ENCODE data around the gene TGFA. TPM values are rescaled to one million over a fixed set of nuclear protein-coding genes. Genes with fewer than 3 reads are reported as not detected.

TGFA gene
- total RNA-seq, 1 donor from 2014 or later = 9.1 TPM

- Histone ChIP-seq H3K36me3 (no peaks in the 10 kb centered on the region), H3K27me3 (no peaks in the 10 kb centered on the region), H3K4me1 (peaks cover 24% of the 10 kb centered on the region), H3K4me3 (no peak overlapping the region), H3K27ac (no peak overlapping the region), H3K9me3 (no peaks in the 10 kb centered on the region)
- intact Hi-C loops (cut with DNase I) = no loop called here
- no peak for TF ChIP-seq CTCF (IDR thresholded peaks at IDR 0.05)
- no peak for ATAC-seq
- DNase-seq = no peak
Measured at GRCh38 chr2:70528276-70528675, 25.4 kb downstream of the TGFA start.

DNA sequence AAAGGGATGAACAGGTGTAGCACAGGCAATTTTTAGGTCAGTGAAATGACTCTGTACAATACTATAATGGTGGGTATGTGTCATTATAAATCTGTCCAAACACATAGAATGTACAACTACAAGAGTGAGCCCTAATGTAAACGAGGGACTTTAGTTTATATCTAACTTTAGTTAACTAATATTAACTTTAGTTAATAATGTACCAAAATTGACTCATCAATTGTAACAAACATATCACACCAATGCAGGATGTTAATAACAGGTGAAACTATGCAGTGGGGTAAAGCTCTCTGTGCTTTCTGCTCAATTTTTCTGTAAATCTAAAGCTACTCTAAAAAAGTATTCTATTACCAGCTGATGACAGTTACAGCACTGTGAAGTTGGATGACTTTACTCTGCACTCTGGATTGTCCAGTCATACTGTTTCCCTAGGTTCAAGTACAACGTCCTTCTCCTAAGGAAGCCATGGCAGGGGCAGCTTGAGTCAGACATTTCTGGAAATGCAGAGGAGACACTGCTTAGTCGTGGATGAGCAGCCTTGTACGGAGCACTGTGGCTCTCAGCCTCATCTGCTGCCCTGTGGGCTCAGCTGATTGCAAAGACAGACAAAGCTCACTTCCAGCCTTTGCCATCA, 26.1 kb downstream of the TGFA start:
- peaks cover 25% of the 10 kb centered on the region for H3K4me1 ChIP-seq
- no peaks in the 10 kb centered on the region for H3K27me3 ChIP-seq
- intact Hi-C loops (cut with DNase I) = no loop called here
- no peaks in the 10 kb centered on the region for H3K36me3 ChIP-seq
- H3K4me3 ChIP-seq = no peak overlapping the region
- TF ChIP-seq CTCF (IDR thresholded peaks at IDR 0.05) = no peak
- no peak overlapping the region for H3K27ac ChIP-seq
- no peaks in the 10 kb centered on the region for H3K9me3 ChIP-seq
- ATAC-seq = no peak
- DNase-seq = no peak

- no peak for ATAC-seq
- TF ChIP-seq CTCF (IDR thresholded peaks at IDR 0.05) = no peak
- peaks cover 25% of the 10 kb centered on the region for H3K4me1 ChIP-seq
- intact Hi-C loops (cut with DNase I) = no loop called here
- no peak overlapping the region for H3K4me3 ChIP-seq
- H3K9me3 ChIP-seq = no peaks in the 10 kb centered on the region
- no peaks in the 10 kb centered on the region for H3K36me3 ChIP-seq
- no peaks in the 10 kb centered on the region for H3K27me3 ChIP-seq
- no peak overlapping the region for H3K27ac ChIP-seq
- no peak for DNase-seq
Measured at GRCh38 chr2:70526126-70526525, 27.5 kb downstream of the TGFA start.

GRCh38 chr2:70525032-70525431, 28.6 kb downstream of the TGFA start:
- H3K9me3 ChIP-seq = no peaks in the 10 kb centered on the region
- DNase-seq (no peak), ATAC-seq (no peak)
- intact Hi-C loops (cut with DNase I) = no loop called here
- peak overlapping the region; percentile 58 for H3K27ac ChIP-seq
- no peak for TF ChIP-seq CTCF (IDR thresholded peaks at IDR 0.05)
- H3K36me3 ChIP-seq = no peaks in the 10 kb centered on the region
- peaks cover 25% of the 10 kb centered on the region for H3K4me1 ChIP-seq
- no peaks in the 10 kb centered on the region for H3K27me3 ChIP-seq
- no peak overlapping the region for H3K4me3 ChIP-seq

- intact Hi-C loops (cut with DNase I) = no loop called here
- Histone ChIP-seq H3K36me3 (no peaks in the 10 kb centered on the region), H3K27ac (peak overlapping the region; percentile 58), H3K4me3 (no peak overlapping the region), H3K4me1 (peaks cover 25% of the 10 kb centered on the region), H3K27me3 (no peaks in the 10 kb centered on the region), H3K9me3 (no peaks in the 10 kb centered on the region)
- DNase-seq (peak; percentile 87), ATAC-seq (peak; percentile 89)
- TF ChIP-seq CTCF (IDR thresholded peaks at IDR 0.05) = no peak
Measured at GRCh38 chr2:70523996-70524965, 29.3 kb downstream of the TGFA start.
